Smooth muscle cell (in vitro differentiated cells): ENCODE data around the gene SLC45A1. TPM values are rescaled to one million over a fixed set of nuclear protein-coding genes. Genes with fewer than 3 reads are reported as not detected.
"Not testable (repeated sequence)": the region's sequence is repeated elsewhere in the genome, so short reads cannot be mapped to it uniquely, and the experiment has no call there.

ENCODE experiments used
- DNase-seq: peaks from one replicate; lab custom pipeline; 2025; ENCODE audit not compliant: unreplicated experiment; lab: John Stamatoyannopoulos, UW
- H2AFZ ChIP-seq: fragments of 200-600 bp; sonication (generic); 2 replicates; pipeline ENCODE4 v1.6.0; 2016; ENCODE audit warnings: antibody characterized with exemption, low read depth, mild to moderate bottlenecking
- H3F3A ChIP-seq: fragments of 200-600 bp; sonication (generic); 2 replicates; pipeline ENCODE4 v1.6.0; 2017; ENCODE audit warnings: antibody characterized with exemption, low read depth
- H3K27ac ChIP-seq: fragments of 200-600 bp; sonication (generic); 2 replicates; pipeline ENCODE4 v1.5.1; 2016; ENCODE audit warnings: low read depth, mild to moderate bottlenecking
- H3K27me3 ChIP-seq: fragments of 200-600 bp; sonication (generic); 2 replicates; pipeline ENCODE4 v1.6.1; 2016; ENCODE audit warnings: low read depth, mild to moderate bottlenecking
- H3K36me3 ChIP-seq: fragments of 200-600 bp; sonication (generic); 2 replicates; pipeline ENCODE4 v1.5.1; 2016; ENCODE audit warnings: low read depth
- H3K4me1 ChIP-seq: fragments of 200-600 bp; sonication (generic); 2 replicates; pipeline ENCODE4 v1.5.1; 2016; ENCODE audit warnings: low read depth
- H3K4me2 ChIP-seq: fragments of 200-600 bp; sonication (generic); 2 replicates; pipeline ENCODE4 v1.6.0; 2016; ENCODE audit warnings: mild to moderate bottlenecking
- H3K4me3 ChIP-seq: fragments of 200-600 bp; sonication (generic); 2 replicates; pipeline ENCODE4 v1.5.1; 2016; ENCODE audit warnings: mild to moderate bottlenecking
- H3K79me2 ChIP-seq: fragments of 200-600 bp; sonication (generic); 2 replicates; pipeline ENCODE4 v1.6.0; 2016; ENCODE audit warnings: low read depth, mild to moderate bottlenecking
- H3K9ac ChIP-seq: fragments of 200-600 bp; sonication (generic); 2 replicates; pipeline ENCODE4 v1.6.0; 2016; ENCODE audit warnings: low read depth
- H3K9me3 ChIP-seq: fragments of 200-600 bp; sonication (generic); replicated peaks from 2 replicates; pipeline ENCODE4 v1.5.1; 2016; ENCODE audit warnings: low read depth
- H4K20me1 ChIP-seq: fragments of 200-600 bp; sonication (generic); 2 replicates; pipeline ENCODE4 v1.6.0; 2016; ENCODE audit warnings: low read depth
- WGBS: methylation state at CpG from one replicate; pipeline ENCODE4 v1.1.7; 2016; ENCODE audit warnings: low lambda C conversion rate; 5-methylcytosine and 5-hydroxymethylcytosine counted together
- polyA plus RNA-seq: library from polyadenylated mRNA; unstranded; fragments of >200 nt; fragmentation: Nextera tagmentation; extraction: Ambion mirVana; gene quantifications from 2 replicates; pipeline ENCODE4 v1.2.1, GENCODE V29; 2016
- total RNA-seq: library from RNA; depleted of rRNA; stranded (reverse); fragments of >200 nt; gene quantifications from 2 replicates; pipeline ENCODE4 v1.2.3, GENCODE V29; 2014
- TF ChIP-seq, protein P1 (sequence below): fragments of 200-600 bp; sonication (generic); IDR thresholded peaks from 2 replicates; pipeline ENCODE4 v1.5.1; 2017; ENCODE audit warnings: borderline replicate concordance, mild to moderate bottlenecking, antibody characterized with exemption; ENCODE audit not compliant: insufficient read depth, poor library complexity, severe bottlenecking

The SLC45A1 gene
- total and polyA plus RNA-seq, 2 experiments from 2014 or later: 1.7 to 1.8 TPM

DNA sequence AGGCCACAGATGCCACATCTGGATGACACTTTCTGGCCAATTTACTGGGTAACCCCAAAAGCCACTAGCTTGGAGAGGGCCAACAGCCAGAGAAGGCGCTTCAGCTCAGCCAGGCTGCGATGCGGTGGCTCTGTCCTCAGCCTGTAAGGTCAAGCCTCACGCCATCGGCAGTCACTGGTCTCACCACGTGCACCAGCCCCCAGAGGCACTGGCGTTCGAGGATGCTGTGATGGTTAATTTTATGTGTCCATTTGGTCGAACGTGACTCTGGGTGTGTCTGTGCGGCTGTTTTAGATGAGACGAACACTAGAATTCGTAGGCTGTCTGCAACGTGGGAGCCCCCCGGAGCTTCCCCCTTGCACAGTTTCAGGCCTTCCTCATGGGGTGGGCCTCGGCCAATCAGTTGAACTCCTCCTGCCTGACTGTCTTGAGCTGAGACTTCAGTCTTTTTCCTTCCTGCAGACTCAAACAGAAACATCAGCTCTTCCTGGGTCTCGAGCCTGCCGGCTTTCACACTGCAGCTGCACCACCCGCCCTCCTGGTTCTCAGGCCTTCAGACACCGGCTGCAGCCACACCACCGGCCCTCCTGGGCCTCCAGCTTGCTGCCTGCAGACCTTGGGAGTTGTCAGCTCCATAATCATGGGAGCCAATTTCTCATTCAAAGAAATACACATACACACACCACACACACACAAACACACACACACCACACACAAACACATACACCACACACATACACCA is 41.6 kb upstream of the SLC45A1 start:
- Histone ChIP-seq H3F3A (no peaks in the 10 kb centered on the region), H3K36me3 (no peaks in the 10 kb centered on the region), H3K27ac (no peak overlapping the region), H3K9ac (no peak overlapping the region), H3K4me1 (no peaks in the 10 kb centered on the region), H3K79me2 (no peaks in the 10 kb centered on the region), H3K27me3 (no peaks in the 10 kb centered on the region), H2AFZ (no peak overlapping the region), H3K9me3 (no peaks in the 10 kb centered on the region), H3K4me3 (no peak overlapping the region), H3K4me2 (no peak overlapping the region), H4K20me1 (no peaks in the 10 kb centered on the region)
- TF ChIP-seq, protein P1, sequence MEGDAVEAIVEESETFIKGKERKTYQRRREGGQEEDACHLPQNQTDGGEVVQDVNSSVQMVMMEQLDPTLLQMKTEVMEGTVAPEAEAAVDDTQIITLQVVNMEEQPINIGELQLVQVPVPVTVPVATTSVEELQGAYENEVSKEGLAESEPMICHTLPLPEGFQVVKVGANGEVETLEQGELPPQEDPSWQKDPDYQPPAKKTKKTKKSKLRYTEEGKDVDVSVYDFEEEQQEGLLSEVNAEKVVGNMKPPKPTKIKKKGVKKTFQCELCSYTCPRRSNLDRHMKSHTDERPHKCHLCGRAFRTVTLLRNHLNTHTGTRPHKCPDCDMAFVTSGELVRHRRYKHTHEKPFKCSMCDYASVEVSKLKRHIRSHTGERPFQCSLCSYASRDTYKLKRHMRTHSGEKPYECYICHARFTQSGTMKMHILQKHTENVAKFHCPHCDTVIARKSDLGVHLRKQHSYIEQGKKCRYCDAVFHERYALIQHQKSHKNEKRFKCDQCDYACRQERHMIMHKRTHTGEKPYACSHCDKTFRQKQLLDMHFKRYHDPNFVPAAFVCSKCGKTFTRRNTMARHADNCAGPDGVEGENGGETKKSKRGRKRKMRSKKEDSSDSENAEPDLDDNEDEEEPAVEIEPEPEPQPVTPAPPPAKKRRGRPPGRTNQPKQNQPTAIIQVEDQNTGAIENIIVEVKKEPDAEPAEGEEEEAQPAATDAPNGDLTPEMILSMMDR: no peak
- 92% methylated on average over 21 of the region's 21 CpGs for WGBS
- DNase-seq: no peak

DNA sequence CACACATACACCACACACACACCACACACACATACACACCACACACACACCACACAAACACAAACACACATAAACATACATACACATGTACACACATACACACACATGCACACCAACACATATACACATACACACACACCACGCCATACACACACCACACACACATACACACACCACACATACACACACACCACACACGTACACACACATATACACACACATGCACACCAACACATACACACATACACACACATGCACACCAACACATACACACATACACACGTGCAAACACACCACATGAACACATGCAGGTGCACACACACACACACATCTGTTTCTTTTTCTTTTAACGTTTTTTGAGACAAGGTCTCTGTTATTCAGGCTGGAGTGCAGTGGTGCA is 41.0 kb upstream of the SLC45A1 start:
- Histone ChIP-seq H3K9ac (no peak overlapping the region), H3K9me3 (no peaks in the 10 kb centered on the region), H3K36me3 (no peaks in the 10 kb centered on the region), H3K27me3 (no peaks in the 10 kb centered on the region), H3K79me2 (no peaks in the 10 kb centered on the region), H3K4me3 (no peak overlapping the region), H3F3A (no peaks in the 10 kb centered on the region), H3K4me2 (no peak overlapping the region), H2AFZ (no peak overlapping the region), H3K27ac (no peak overlapping the region), H3K4me1 (no peaks in the 10 kb centered on the region), H4K20me1 (no peaks in the 10 kb centered on the region)
- 88% methylated on average over 4 of the region's 4 CpGs for WGBS
- TF ChIP-seq, protein P1: no peak
- no peak for DNase-seq

DNA sequence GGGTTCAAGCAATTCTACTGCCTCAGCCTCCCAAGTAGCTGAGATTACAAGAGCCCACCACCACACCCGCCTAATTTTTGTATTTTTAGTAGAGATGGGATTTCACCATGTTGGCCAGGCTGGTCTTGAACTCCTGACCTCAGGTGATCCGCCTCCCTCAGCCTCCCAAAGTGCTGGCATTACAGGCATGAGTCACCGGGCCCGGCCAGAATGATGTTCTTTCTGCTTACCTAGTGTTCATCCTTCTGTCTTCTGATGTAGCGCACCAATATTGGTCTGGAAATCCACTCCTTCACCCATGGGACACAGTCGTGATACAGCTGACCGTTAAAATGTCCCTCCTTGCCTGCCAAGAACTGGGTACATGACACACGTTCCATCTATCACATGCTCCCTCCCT is 39.2 kb upstream of the SLC45A1 start:
- H3K9me3 ChIP-seq, H3K27me3 ChIP-seq, H3K36me3 ChIP-seq, H2AFZ ChIP-seq, H3K4me3 ChIP-seq, H3K4me2 ChIP-seq, DNase-seq, H3K9ac ChIP-seq, H4K20me1 ChIP-seq, H3K79me2 ChIP-seq, H3K4me1 ChIP-seq, H3K27ac ChIP-seq: not testable (repeated sequence)
- peaks cover 14% of the 10 kb centered on the region for H3F3A ChIP-seq
- 92% methylated on average over 8 of the region's 8 CpGs for WGBS

DNA sequence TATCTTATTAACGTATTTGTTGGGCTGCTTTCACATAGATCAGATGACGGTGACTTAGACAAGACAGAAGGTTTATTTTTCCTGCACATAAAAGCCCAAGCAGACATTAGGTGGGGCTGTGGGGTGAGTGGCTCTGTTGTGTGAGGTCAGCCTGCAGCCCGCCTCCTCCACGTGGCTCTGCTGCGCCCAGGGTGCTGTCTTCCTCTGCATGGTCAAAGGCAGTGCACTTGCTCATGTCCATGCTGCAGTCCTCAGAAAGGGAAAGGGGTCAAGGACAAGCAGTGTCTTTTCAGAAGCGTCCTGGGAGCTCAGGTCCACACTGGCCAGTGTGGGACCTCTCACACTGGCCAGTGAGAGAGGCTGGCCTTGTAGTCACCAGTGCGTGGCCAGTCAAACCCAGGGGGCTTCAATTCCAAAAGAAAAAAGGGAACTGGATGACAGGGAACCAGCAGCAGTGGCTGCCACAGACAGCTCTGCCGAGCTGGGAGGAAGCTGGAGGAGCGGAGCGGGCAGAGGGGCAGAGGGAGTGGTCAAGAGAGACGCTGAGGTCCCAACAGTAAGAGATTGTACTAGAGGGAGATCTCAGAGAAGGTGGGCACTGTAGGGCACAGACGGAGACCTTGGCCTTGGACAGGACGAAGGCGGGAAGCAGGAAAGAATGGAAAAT is 35.9 kb upstream of the SLC45A1 start:
- no peaks in the 10 kb centered on the region for H3K9me3 ChIP-seq
- 69% methylated on average over 14 of the region's 14 CpGs for WGBS
- peak overlapping the region; percentile 19 for H3K9ac ChIP-seq
- H3K4me1 ChIP-seq: no peaks in the 10 kb centered on the region
- TF ChIP-seq, protein P1: no peak
- peak overlapping the region; percentile 35 for H2AFZ ChIP-seq
- no peaks in the 10 kb centered on the region for H3K27me3 ChIP-seq
- no peak overlapping the region for H3K4me3 ChIP-seq
- no peaks in the 10 kb centered on the region for H3K79me2 ChIP-seq
- peak overlapping the region; percentile 68 for H3K4me2 ChIP-seq
- H3K27ac ChIP-seq: peak overlapping the region; percentile 86
- no peak for DNase-seq
- H3K36me3 ChIP-seq: no peaks in the 10 kb centered on the region
- H3F3A ChIP-seq: peaks cover 18% of the 10 kb centered on the region
- H4K20me1 ChIP-seq: no peaks in the 10 kb centered on the region
